Neuronal stem cell (in vitro differentiated cells): Measurements from ENCODE around the gene ITPA.
"Not testable (repeated sequence)": the region's sequence is repeated elsewhere in the genome, so short reads cannot be mapped to it uniquely, and the experiment has no call there.

Experiments used
- DNase-seq: peaks from one replicate; pipeline ENCODE4 v3.0.0-alpha.2; 2013; ENCODE audit warnings: low spot score
- H2AFZ ChIP-seq: one replicate; pipeline ENCODE4 v1.6.1; 2013; ENCODE audit warnings: mild to moderate bottlenecking, low read length, inconsistent platforms
- H2AK5ac ChIP-seq: 2 replicates; pipeline ENCODE4 v1.6.1; 2013; ENCODE audit warnings: low read depth, mild to moderate bottlenecking, inconsistent platforms, low read length, moderate library complexity, mixed read lengths
- H2BK120ac ChIP-seq: 2 replicates; pipeline ENCODE4 v1.6.1; 2013; ENCODE audit warnings: low read depth, mild to moderate bottlenecking, inconsistent platforms, low read length, moderate library complexity, mixed read lengths
- H2BK12ac ChIP-seq: one replicate; pipeline ENCODE4 v1.6.1; 2013; ENCODE audit warnings: low read length, inconsistent platforms
- H2BK15ac ChIP-seq: 2 replicates; pipeline ENCODE4 v1.6.1; 2013; ENCODE audit warnings: mild to moderate bottlenecking, low read length, inconsistent platforms, mixed read lengths
- H2BK5ac ChIP-seq: one replicate; pipeline ENCODE4 v1.6.1; 2013; ENCODE audit warnings: inconsistent platforms, mild to moderate bottlenecking, low read length, moderate library complexity
- H3K14ac ChIP-seq: one replicate; pipeline ENCODE4 v1.6.1; 2013; ENCODE audit warnings: low read length, inconsistent platforms
- H3K18ac ChIP-seq: 2 replicates; pipeline ENCODE4 v1.6.1; 2013; ENCODE audit warnings: low read length, inconsistent platforms
- H3K23ac ChIP-seq: 2 replicates; pipeline ENCODE4 v1.6.1; 2013; ENCODE audit warnings: low read depth, mild to moderate bottlenecking, mixed read lengths, low read length, inconsistent platforms; ENCODE audit not compliant: poor library complexity
- H3K27ac ChIP-seq: replicated peaks from 3 replicates; pipeline ENCODE4 v1.5.1; 2013; ENCODE audit warnings: low read length, inconsistent platforms
- H3K27me3 ChIP-seq, 3 experiments: 2 replicates each; pipeline ENCODE4 v1.6.1; 2013; ENCODE audit warnings: low read length in 3 of 3, mild to moderate bottlenecking in 2 of 3, inconsistent platforms in 1 of 3, low read depth in 1 of 3, mixed read lengths in 1 of 3, moderate library complexity in 1 of 3; ENCODE audit not compliant: control insufficient read depth in 3 of 3, insufficient read depth in 3 of 3
- H3K36me3 ChIP-seq, 2 donors: replicated peaks in 1 of 2; 2 replicates each; pipeline ENCODE4 v1.6.1; 2013; ENCODE audit warnings: low read length in 2 of 2; ENCODE audit not compliant: control insufficient read depth in 2 of 2, insufficient read depth in 2 of 2
- H3K4ac ChIP-seq: 2 replicates; pipeline ENCODE4 v1.6.1; 2013; ENCODE audit warnings: inconsistent platforms, mild to moderate bottlenecking, low read length, moderate library complexity
- H3K4me1 ChIP-seq, 2 donors: 1 replicate in 1 of 2; 2 replicates in 1 of 2; pipeline ENCODE4 v1.6.1; 2013; ENCODE audit warnings: low read length in 2 of 2, low read depth in 1 of 2; ENCODE audit not compliant: control insufficient read depth in 2 of 2, insufficient read depth in 1 of 2
- H3K4me2 ChIP-seq: one replicate; pipeline ENCODE4 v1.6.1; 2013; ENCODE audit warnings: mild to moderate bottlenecking, low read length, inconsistent platforms; ENCODE audit not compliant: insufficient read depth, poor library complexity, severe bottlenecking
- H3K4me3 ChIP-seq, 2 donors: 2 replicates each; pipeline ENCODE4 v1.5.1; 2013; ENCODE audit warnings: low read length in 2 of 2, mild to moderate bottlenecking in 2 of 2, inconsistent platforms in 1 of 2, moderate library complexity in 1 of 2
- H3K79me1 ChIP-seq: one replicate; pipeline ENCODE4 v1.6.1; 2013; ENCODE audit warnings: low read depth, mild to moderate bottlenecking, inconsistent platforms, low read length, moderate library complexity
- H3K9ac ChIP-seq: one replicate; pipeline ENCODE4 v1.6.1; 2013; ENCODE audit warnings: mild to moderate bottlenecking, low read depth, low read length, inconsistent platforms; ENCODE audit not compliant: poor library complexity
- H3K9me3 ChIP-seq, 2 donors: replicated peaks in 1 of 2; 2 replicates each; pipeline versions ENCODE3 to v1.6.1; 2013; ENCODE audit warnings: low read length in 2 of 2, mild to moderate bottlenecking in 2 of 2, inconsistent platforms in 1 of 2, low read depth in 1 of 2, mixed read lengths in 1 of 2, moderate library complexity in 1 of 2; ENCODE audit not compliant: control insufficient read depth in 2 of 2, insufficient read depth in 1 of 2
- H4K8ac ChIP-seq: one replicate; pipeline ENCODE4 v1.6.1; 2013; ENCODE audit warnings: low read depth, mild to moderate bottlenecking, inconsistent platforms, low read length, moderate library complexity
- H4K91ac ChIP-seq: one replicate; pipeline ENCODE4 v1.6.1; 2013; ENCODE audit warnings: low read length, low read depth, mild to moderate bottlenecking, inconsistent platforms; ENCODE audit not compliant: poor library complexity
- WGBS, 2 donors: extraction: QIAGEN DNeasy Blood & Tissue Kit; methylation state at CpG; one replicate each; pipeline ENCODE4 v1.1.7; 2013; ENCODE audit warnings: missing lambda C conversion rate in 2 of 2, mixed read lengths in 1 of 2; ENCODE audit not compliant: insufficient read length in 2 of 2, insufficient replicate concordance in 1 of 2; ENCODE audit errors: extremely low coverage in 2 of 2; 5-methylcytosine and 5-hydroxymethylcytosine counted together

The ITPA gene

DNA sequence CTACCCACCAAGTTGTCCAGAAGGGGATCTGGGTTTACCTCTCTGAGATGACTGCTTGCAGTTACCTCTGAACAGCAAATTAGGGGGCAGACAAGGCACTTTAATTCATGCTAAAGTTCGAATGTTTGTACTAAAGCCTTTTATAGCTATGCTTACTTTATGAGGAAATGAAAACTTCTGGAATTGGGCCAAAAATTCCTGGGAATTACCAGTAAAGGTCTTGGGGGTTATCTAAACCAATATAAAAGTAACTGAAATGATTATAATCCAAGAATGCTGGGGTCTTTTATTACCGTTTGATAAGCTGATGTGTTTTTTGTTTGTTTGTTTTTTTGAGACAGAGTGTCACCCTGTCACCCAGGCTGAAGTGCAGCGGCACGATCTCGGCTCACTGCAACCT is 28.0 kb upstream of the ITPA start:
- no peak overlapping the region for H3K18ac ChIP-seq
- H2BK5ac ChIP-seq: no peak overlapping the region
- H3K4me3 ChIP-seq: no peak overlapping the region
- no peak overlapping the region for H2BK12ac ChIP-seq
- no peak overlapping the region for H3K27ac ChIP-seq
- WGBS, 2 donors: no CpG with 5 or more reads among the region's 5 CpGs
- H3K79me1 ChIP-seq: no peaks in the 10 kb centered on the region
- H3K36me3 ChIP-seq: peaks cover 0 to 2% of the 10 kb centered on the region in 2 donors
- DNase-seq: no peak
- H3K27me3 ChIP-seq: no peaks in the 10 kb centered on the region
- H2BK120ac ChIP-seq: no peak overlapping the region
- H3K9me3 ChIP-seq: no peaks in the 10 kb centered on the region
- H2AFZ ChIP-seq: no peak overlapping the region
- H3K23ac ChIP-seq: no peak overlapping the region
- H3K9ac ChIP-seq: no peak overlapping the region
- H3K4me1 ChIP-seq: no peaks in the 10 kb centered on the region
- H4K91ac ChIP-seq: no peak overlapping the region
- H3K4ac ChIP-seq: no peak overlapping the region
- H3K4me2 ChIP-seq: no peak overlapping the region
- H2BK15ac ChIP-seq: no peak overlapping the region
- H4K8ac ChIP-seq: no peak overlapping the region
- H2AK5ac ChIP-seq: no peak overlapping the region
- no peak overlapping the region for H3K14ac ChIP-seq

- H4K8ac ChIP-seq, H3K14ac ChIP-seq, H2BK5ac ChIP-seq, H3K9ac ChIP-seq, H3K27ac ChIP-seq, H2AK5ac ChIP-seq, H3K4me2 ChIP-seq, H3K18ac ChIP-seq, H2BK120ac ChIP-seq, H2BK15ac ChIP-seq, DNase-seq, H2BK12ac ChIP-seq, H3K4me3 ChIP-seq, H3K36me3 ChIP-seq, H4K91ac ChIP-seq, H3K4me1 ChIP-seq, H3K27me3 ChIP-seq, H3K4ac ChIP-seq, H3K9me3 ChIP-seq, H2AFZ ChIP-seq, H3K79me1 ChIP-seq, H3K23ac ChIP-seq: not testable (repeated sequence)
- no CpG with 5 or more reads among the region's 5 CpGs for WGBS, 2 donors
Observed at GRCh38 chr20:3182429-3182828, 26.9 kb upstream of the ITPA start.

DNA sequence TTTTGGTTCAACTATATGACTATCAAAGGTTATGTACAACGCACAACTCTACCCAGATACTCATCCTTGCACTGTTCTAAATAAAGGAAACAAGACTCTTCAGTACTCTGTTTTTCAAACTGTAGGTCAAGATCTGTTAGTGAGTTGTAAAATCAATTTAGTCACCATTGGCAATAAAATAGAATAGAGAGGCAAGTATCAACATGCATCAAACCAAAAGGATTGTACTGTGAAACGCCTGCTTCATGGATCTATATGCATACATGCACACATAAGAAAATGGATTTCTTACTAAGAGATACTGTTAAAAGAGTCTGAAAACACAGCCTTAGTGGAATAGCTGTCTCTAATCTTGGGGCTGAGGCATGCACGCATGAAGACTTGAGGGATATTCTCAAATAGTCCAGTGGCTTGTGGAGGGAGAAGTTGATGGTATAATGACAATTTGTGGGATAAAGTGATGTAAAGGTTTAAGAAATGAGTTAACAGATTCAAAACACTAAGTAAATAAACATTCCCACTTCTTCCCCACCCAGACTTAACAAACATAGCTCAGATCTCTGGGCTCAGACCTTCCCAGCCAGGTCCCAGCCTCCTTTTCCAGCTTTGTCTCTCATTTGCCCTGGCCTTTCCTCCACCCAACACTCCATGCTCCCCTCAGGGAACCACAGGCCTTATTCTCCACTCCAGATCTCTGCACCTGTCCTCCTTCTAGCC is 25.2 kb upstream of the ITPA start:
- H4K91ac ChIP-seq: no peak overlapping the region
- no peak overlapping the region for H2AFZ ChIP-seq
- no peak overlapping the region for H2BK12ac ChIP-seq
- H3K4me1 ChIP-seq: no peaks in the 10 kb centered on the region
- no peak overlapping the region for H2BK5ac ChIP-seq
- H3K36me3 ChIP-seq: peaks cover 2 to 8% of the 10 kb centered on the region in 2 donors
- H2BK120ac ChIP-seq: no peak overlapping the region
- H3K18ac ChIP-seq: no peak overlapping the region
- no peak overlapping the region for H3K9ac ChIP-seq
- no peaks in the 10 kb centered on the region for H3K79me1 ChIP-seq
- no peaks in the 10 kb centered on the region for H3K9me3 ChIP-seq
- H2BK15ac ChIP-seq: no peak overlapping the region
- H2AK5ac ChIP-seq: no peak overlapping the region
- no peak overlapping the region for H3K4me2 ChIP-seq
- no peak overlapping the region for H3K23ac ChIP-seq
- no peaks in the 10 kb centered on the region for H3K27me3 ChIP-seq
- no CpG with 5 or more reads among the region's 3 CpGs for WGBS, 2 donors
- H3K27ac ChIP-seq: no peak overlapping the region
- no peak for DNase-seq
- no peak overlapping the region for H3K4me3 ChIP-seq
- no peak overlapping the region for H3K14ac ChIP-seq
- no peak overlapping the region for H3K4ac ChIP-seq
- H4K8ac ChIP-seq: no peak overlapping the region

DNA sequence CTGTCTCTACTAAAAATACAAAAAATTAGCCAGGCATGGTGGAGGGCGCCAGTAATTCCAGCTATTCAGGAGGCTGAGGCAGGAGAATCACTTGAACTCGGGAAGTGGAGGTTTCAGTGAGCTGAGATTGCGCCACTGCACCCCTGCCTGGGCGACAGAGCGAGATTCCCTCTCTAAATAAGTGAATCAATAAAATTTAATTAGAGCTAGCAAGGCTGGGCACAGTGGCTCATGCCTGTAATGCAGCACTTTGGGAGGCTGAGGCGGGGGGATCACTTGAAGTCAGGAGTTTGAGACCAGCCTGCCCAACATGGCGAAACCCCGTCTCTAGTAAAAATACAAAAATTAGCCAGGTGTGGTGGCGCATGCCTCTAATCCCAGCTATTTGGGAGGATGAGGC is 21.4 kb upstream of the ITPA start:
- not testable (repeated sequence) for H3K23ac ChIP-seq, H3K9me3 ChIP-seq, H3K27ac ChIP-seq, H3K4ac ChIP-seq, H2AK5ac ChIP-seq, H3K79me1 ChIP-seq, H2BK5ac ChIP-seq, H3K18ac ChIP-seq, H4K91ac ChIP-seq, H3K4me2 ChIP-seq, H3K27me3 ChIP-seq, H2BK120ac ChIP-seq, H2BK15ac ChIP-seq, H3K4me3 ChIP-seq, H2AFZ ChIP-seq, DNase-seq, H2BK12ac ChIP-seq, H3K9ac ChIP-seq, H3K14ac ChIP-seq, H4K8ac ChIP-seq, H3K4me1 ChIP-seq
- no CpG with 5 or more reads among the region's 9 CpGs for WGBS, 2 donors
- H3K36me3 ChIP-seq: peaks cover 27 to 46% of the 10 kb centered on the region in 2 donors
